ENCODE measurements around the gene GPHB5.

- TF ChIP-seq CTBP1 (IDR thresholded peaks at IDR 0.05; ENCODE audit: borderline replicate concordance): no peak
- no peak for TF ChIP-seq FOXA1 (IDR thresholded peaks at IDR 0.05)
- no peak for TF ChIP-seq FOXM1 (IDR thresholded peaks at IDR 0.05; ENCODE audit: borderline replicate concordance)
- no peak for TF ChIP-seq TARDBP (IDR thresholded peaks at IDR 0.05)
- no peak for TF ChIP-seq ARNT (IDR thresholded peaks at IDR 0.05)
- no peak for TF ChIP-seq SP1 (IDR thresholded peaks at IDR 0.05)
These were observed 44.7 kb downstream of the GPHB5 start for GRCh38 chr14:63273717-63274655.

Measured in HEK293T (cell line).